Measurements from ENCODE around the gene SCARB1.

GRCh38 chr12:124758266-124759220 is 105.1 kb downstream of the SCARB1 start:
- TF ChIP-seq, protein P1, sequence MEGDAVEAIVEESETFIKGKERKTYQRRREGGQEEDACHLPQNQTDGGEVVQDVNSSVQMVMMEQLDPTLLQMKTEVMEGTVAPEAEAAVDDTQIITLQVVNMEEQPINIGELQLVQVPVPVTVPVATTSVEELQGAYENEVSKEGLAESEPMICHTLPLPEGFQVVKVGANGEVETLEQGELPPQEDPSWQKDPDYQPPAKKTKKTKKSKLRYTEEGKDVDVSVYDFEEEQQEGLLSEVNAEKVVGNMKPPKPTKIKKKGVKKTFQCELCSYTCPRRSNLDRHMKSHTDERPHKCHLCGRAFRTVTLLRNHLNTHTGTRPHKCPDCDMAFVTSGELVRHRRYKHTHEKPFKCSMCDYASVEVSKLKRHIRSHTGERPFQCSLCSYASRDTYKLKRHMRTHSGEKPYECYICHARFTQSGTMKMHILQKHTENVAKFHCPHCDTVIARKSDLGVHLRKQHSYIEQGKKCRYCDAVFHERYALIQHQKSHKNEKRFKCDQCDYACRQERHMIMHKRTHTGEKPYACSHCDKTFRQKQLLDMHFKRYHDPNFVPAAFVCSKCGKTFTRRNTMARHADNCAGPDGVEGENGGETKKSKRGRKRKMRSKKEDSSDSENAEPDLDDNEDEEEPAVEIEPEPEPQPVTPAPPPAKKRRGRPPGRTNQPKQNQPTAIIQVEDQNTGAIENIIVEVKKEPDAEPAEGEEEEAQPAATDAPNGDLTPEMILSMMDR (IDR thresholded peaks at IDR 0.05; ENCODE audit: borderline replicate concordance, extremely low read depth, low read length, poor library complexity, severe bottlenecking): no peak
- TF ChIP-seq EZH2 (IDR thresholded peaks at IDR 0.05; ENCODE audit: borderline replicate concordance, low read depth, low read length, severe bottlenecking): no peak

All from DND-41 (cell line).